ENCODE results near the gene POLR2B.
"Not testable (repeated sequence)": the region's sequence is repeated elsewhere in the genome, so short reads cannot be mapped to it uniquely, and the experiment has no call there.

POLR2B gene

GRCh38 chr4:57059890-57060716 lies 81.4 kb downstream of the POLR2B start:
- DNase-seq, result no peak

GRCh38 chr4:57060717-57061067 lies 82.0 kb downstream of the POLR2B start:
- DNase-seq, result not testable (repeated sequence)

- DNase-seq, result no peak
Measured at GRCh38 chr4:57061395-57061794, 82.7 kb downstream of the POLR2B start.

- no peak for DNase-seq
Measured at GRCh38 chr4:57063518-57063917, 84.8 kb downstream of the POLR2B start.

GRCh38 chr4:57064120-57064519 lies 85.4 kb downstream of the POLR2B start:
- DNase-seq, result no peak

- no peak for DNase-seq
Measured at GRCh38 chr4:57064811-57065711, 86.4 kb downstream of the POLR2B start.

- DNase-seq, result peak; percentile 38 to 67
Measured at GRCh38 chr4:57065730-57066482, 87.2 kb downstream of the POLR2B start.

- DNase-seq, result no peak
Measured at GRCh38 chr4:57068237-57068981, 89.7 kb downstream of the POLR2B start.

- no peak for DNase-seq
Measured at GRCh38 chr4:57070461-57070860, 91.8 kb downstream of the POLR2B start.

GRCh38 chr4:57071326-57071725 lies 92.6 kb downstream of the POLR2B start:
- DNase-seq, result peak; percentile 71 to 72

- no peak for DNase-seq
Measured at GRCh38 chr4:57073559-57073958, 94.9 kb downstream of the POLR2B start.

GRCh38 chr4:57074744-57075143 lies 96.0 kb downstream of the POLR2B start:
- peak in 1 of 2 donors; percentile 19 for DNase-seq

- no peak for DNase-seq
Measured at GRCh38 chr4:57075367-57075766, 96.7 kb downstream of the POLR2B start.

- no peak for DNase-seq
Measured at GRCh38 chr4:57076646-57077045, 98.0 kb downstream of the POLR2B start.

GRCh38 chr4:57077550-57078343 lies 99.1 kb downstream of the POLR2B start:
- no peak for DNase-seq

- DNase-seq, result no peak
Measured at GRCh38 chr4:57078685-57079521, 100.2 kb downstream of the POLR2B start.
